NCI-H446 (cell line): ENCODE measurements around the gene SNRNP70.

Experiments
- DNase-seq, 2 experiments: peaks; one replicate each; lab custom pipeline; 2025; lab: John Stamatoyannopoulos, UW

The SNRNP70 gene

DNA sequence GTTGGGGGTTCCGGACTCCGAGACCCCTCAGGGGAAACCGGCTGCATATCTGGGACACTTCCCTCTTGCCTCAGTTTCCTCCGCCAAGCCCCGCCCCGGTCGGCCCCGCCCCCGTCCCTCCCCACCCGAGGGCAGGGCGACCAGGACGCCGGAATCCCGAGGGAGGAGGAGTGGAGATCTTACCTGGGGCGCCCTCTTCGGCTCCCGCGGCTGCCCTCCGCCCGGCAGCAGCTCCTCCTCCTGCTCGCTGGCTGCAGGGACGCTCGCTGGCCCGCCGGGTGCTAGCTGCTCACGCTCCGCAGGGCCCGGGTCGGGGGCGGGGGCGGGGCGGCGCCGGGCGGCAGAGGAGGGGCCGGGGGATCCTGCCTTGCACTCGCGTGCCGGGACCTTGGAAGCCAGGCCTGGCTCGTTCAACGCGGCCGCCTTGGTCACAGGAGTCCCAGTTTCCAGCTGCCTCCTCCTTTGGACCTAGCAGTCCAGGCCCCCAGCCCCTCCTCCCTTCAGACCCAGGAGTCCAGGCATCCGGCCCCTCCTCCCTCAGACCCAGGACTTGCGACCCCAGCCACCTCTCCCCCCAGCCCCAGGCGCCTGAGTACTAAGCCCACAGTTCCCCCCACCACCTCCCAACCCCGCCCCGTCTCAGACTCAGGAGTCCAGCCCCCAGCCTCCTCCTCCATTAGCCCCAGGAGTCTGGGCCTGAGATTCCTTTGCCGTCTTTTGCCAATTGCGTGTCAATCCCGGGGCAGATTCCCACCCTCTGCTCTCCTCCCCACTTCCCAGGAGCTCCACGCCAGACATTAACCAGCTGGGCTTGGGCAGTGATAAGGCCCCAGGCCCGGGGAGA, 20.3 kb upstream of the SNRNP70 start, which contains the start of gene NTF4:
Gene NTF4 (minus strand): TSS at position 51 of the 844 bp plus-strand sequence. CDS start 2,821 bp downstream, outside the sequence.
- DNase-seq, result no peak

DNA sequence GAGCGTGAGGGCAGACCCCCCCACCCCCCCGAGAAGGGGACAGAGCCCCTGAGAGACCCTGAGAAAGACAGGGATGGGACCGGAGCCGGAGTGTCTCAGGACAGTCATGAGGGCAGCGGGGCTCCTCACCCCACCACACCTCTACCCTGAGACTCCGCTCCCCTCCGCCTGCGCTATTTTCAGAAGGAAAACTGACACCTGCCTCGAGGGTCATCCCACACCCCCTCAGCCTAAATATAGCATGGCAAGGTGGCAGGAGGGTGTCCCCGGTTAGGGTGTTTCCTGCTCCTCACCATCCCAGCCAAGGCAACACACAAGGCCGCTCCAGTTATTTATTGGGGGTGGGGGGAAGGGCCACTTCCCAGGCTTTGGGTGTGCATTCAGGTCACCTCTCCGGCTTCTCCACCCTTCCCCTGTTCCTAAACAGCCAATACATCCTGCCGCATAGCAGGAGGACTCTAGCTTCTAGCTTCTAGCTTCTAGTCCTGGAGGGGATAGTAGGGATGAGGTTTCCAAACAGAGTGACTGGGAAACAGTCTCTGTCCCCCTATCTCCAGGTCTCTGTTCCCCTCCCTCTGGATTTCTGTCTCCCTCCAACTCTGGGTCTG, 19.2 kb upstream of the SNRNP70 start:
- no peak for DNase-seq

DNA sequence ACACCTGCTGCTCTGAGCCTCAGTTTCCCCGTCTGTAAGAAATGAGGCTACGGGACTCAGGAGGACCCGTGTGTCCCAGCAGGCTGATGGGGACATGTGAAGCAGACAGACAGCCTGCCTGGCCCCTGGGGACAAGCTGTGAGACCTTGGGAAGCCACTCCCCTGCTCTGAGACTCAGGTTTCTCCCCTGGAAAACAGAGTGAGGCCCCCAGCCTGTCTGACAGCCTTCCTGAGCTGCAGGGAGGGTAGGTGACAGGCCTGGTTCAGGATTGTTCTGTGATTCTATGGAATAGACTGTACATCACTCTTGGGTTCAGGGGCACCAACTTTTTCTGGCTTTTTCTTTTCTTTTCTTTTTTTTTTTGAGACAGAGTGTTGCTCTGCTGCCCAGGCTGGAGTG, 17.7 kb upstream of the SNRNP70 start:
- DNase-seq, result no peak

DNA sequence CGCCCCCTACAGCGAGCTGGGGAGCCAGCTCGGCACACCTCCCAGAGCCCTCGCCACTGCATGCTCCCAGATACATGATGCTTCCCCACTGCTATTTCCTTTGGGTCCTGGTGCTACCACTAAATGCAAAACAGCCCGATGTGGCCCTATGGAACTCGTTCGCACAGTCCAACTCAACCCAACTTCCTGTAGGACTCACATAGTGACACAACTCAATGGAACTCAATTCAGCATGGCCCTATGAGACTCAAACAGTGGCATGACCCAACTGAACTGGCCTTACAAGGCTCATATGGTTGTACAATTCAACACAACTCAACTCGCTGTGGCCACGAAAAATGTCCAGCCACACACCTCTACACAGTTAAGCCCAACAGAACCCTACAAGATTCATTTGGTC, 16.2 kb upstream of the SNRNP70 start:
- no peak for DNase-seq

DNA sequence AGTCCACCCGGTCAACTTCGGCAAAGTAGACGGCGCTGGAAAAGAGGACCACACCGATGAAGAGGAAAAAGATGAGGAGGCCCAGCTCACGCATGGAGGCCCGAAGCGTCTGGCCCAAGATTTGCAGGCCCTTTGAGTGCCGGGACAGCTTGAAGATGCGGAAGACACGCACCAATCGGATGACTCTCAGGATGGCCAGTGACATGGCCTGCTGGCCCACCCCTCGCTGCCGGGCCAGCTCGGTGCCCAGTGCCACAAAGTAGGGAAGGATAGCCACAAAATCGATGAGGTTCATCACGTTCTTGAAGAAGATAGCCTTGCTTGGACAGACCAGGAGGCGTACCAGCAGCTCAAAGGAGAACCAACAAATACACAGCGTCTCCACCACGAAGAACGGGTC, 14.8 kb upstream of the SNRNP70 start:
- DNase-seq, result no peak

DNA sequence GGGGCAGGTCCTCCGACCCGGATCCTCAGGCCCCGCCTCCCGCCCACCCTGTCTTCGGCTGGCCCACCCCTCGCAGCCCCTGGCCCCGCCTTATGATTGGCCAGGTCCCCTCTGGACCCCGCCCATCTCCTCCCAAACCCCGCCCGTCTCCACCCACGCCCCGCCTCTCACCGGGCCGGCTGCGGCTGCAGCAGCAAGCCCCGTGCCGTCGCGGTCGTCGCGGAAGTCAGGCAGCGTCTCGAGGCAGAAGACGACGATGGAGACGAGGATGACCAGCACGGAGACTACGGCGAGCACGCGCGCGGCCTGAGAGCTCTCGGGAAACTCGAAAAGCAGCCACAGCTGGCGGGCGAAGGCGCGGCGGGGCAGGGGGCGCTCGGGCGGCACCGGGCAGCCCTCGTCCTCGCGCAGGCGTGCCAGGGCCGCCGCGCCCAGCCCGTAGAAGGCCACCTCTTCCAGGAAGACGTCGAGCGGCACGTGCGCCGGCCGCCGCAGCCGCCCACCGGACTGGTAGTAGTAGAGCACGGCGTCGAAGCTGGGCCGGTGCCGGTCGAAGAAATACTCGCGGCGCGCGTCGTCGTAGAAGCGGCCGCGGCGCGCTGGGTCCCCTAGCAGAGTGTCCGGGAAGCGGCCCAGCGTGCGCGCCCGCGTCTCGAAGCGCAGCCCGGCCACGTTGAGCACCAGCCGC, 13.2 kb upstream of the SNRNP70 start:
- no peak for DNase-seq

DNA sequence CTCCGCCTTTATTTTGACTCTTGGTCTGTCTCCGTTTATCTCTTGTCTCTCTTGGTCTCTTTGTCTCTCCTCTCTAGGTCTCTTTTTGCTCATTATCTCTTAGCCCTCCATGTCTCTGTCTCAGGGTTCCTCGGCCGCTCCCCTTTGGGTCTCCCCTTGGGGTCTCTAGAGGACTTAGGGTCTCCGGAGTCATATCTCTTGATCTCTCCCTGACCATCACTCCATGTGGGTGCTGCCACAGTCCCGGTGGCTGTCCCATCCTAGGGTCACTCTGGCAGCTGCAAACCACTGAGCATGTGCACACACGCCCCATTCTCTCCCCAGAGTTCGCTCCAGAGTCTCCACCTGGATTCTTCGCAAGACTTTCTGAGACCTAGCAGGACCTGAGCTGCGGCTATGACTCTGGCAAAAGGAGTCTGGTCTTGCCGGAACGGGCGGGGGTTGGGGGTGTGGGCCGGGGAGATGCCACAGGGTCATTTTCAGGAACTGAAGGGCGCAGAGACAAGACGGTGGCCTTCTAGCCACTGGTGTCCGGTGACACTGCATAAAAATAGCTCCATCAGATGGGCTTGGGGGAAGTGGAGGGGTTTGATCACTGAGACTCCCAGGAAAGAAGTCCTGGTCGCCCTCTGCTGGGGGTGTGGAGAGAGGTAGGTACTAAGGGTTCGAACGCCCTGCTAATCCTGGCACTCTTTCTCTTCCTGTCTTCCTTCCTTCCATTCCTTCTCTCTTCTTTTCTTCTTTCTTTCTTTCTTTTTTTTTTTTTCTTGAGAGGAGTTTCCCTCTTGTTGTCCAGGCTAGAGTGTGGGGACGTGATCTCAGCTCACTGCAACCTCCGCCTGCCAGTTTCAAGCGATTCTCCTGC, 11.5 kb upstream of the SNRNP70 start:
- DNase-seq, result peak in 1 of 2 experiments; percentile 17

DNA sequence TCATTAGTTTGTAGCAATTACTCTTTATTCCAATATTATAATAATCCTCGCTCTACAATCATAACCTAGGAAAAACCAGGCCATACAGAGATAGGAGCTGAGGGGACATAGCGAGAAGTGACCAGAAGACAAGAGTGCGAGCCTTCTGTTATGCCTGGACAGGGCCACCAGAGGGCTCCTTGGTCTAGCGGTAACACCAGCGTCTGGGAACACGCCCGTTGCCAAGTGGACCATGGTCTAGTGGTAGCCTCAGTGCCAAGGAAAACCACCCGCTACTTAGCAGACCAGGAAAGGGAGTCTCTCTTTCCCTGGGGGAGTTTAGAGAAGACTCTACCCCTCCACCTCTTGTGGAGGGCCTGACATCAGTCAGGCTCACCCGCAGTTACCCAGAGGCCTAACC, 10.4 kb upstream of the SNRNP70 start:
- DNase-seq, result peak in 1 of 2 experiments; percentile 65

DNA sequence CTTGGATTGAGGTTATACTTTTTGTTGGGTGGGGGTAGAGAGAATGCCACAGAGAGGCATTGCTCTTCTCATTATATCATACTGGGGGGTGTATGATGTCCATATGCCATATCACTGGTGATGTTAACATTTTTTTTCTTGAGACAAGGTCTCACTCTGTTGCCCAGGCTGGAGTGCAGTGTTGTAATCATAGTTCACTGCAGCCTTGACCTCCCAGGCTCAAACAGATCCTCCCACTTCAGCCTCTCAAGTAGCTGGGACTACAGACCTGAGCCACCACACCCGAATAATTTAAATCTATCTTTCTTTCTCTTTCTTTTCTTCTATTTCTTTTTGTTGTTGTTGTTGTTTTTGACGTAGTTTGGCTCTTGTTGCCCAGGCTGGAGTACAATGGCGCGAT, 4.9 kb upstream of the SNRNP70 start:
- no peak for DNase-seq

DNA sequence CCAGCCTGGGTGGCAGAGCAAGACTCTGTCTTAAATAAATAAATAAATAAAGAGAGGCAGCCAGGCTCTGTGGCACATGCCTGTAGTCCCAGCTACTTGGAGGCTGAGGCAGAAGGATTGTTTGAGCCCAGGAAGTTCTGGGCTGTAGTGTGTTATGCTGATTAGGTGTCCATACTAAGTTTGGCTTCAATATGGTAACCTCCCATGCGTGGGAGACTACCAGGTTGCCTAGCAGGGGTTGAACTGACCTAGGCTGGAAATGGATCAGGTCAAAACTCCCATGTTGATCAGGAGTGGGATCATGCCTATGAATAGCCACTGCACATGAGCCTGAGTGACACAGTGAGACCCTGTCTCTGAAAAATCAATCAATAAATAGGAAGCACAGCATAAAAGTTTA, 4.0 kb upstream of the SNRNP70 start:
- DNase-seq, result no peak

DNA sequence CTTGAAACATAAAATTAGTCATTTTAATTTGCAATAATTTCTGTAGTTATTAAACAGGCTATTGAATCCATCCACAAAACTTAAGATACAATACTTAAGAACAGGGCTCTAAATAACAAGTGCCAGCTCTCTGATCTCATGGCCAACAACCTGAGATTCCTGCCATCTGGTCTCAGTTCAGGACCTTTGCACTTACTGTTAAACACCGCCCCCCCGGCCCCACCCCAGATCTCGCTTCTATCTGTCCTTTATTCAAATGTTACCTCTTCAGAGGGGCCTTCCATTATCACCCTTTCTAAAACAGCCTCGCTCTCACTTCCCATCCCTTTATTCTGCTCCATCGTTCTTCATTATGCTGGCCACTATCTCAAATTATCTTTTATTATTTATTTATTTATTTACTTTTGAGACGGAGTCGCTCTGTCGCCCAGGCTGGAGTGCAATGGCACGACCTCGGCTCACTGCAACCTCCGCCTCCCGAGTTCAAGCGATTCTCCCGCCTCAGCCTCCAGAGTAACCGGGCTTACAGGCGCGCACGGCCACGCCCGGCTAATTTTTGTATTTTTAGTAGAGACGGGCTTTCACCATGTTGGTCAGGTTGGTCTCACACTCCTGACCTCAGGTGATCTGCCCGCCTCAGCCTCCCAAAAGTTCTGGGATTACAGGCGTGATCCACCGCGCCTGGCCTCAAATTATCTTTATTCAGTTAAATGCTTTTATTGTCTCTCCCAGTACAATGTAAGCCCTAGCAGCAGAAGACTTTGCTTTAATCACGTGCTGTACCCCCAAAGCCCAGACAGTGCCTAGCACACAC, 838 bp upstream of the SNRNP70 start:
- DNase-seq, result no peak

DNA sequence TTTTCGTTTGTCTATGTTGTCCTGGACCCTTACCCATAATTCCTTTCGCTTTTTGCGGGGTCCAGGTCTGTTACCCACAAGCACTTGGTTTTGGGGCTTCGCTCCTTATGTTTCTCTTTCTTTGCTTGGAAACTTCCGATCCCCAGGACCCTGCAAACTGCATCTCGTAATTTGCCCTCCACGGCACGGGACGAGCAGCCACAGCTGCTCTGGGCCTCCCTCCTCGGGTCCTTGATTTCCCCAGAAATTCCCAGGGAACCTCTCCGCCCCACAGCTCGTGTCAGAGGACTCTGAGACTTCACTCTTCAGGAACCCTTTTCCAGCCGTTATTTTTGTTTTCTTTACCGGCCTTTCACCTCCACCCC, 599 bp downstream of the SNRNP70 start:
- no peak for DNase-seq

DNA sequence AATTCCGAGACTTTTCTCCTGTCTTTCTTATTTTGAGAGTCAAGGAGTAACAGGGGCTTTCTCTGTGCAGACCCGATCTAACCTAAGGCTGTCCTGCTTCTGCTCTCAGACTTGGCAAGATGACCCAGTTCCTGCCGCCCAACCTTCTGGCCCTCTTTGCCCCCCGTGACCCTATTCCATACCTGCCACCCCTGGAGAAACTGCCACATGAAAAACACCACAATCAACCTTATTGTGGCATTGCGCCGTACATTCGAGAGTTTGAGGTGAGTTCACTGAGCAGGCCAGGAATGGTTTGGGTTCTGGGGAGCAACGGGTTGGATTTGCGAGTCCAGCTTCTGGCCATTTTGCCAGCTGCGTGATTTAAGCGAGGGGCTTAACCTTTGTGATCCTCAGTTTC, 1.0 kb downstream of the SNRNP70 start:
- DNase-seq, result no peak

DNA sequence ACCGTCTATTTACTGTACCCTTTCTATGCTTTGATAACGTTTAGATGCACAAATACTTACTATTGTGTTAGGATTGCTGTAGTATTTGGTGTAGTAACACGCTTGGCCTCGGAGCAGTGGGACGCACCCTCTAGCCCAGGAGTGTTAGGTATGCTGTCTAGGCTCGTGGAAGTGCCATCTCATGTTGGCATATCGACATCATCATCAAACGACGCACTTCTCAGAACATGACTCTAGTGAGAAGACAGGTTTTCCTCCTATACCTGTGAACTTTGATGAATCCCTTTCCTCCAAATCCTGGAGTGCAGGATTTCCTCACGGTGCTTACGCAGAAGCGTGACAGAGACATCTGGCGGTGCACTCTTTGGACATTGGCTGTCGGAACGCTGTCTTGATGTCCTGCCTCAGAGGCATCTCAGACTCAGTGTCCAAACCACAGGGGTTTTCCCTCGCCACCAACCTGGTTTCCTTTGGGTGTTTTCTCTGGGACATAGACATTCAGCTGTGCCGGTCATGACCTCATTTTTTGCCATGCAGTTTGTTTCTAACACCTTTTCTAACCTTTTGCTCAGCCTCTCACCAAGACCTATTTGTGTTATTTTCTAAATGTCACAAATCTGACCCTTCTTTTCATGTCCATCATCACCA, 6.3 kb downstream of the SNRNP70 start:
- no peak for DNase-seq

DNA sequence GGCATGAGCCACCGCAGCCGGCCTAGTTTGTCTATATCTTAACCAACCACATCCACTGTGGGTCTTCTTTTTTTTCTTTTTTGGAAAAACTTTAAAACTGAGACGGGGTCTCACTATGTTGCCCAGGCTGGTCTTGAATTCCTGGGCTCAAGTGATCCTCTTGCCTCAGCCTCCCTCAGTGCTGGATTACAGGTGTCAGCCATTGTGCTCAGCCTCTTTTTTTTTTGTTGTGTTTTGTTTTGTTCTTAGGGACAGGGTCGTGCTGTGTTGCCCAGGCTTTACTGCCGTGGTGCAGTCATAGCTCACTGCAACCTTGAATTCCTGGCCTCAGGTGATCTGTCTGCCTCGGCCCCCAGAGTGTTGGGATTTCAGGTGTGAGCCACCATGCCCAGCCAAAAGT, 7.4 kb downstream of the SNRNP70 start:
- DNase-seq, result no peak

DNA sequence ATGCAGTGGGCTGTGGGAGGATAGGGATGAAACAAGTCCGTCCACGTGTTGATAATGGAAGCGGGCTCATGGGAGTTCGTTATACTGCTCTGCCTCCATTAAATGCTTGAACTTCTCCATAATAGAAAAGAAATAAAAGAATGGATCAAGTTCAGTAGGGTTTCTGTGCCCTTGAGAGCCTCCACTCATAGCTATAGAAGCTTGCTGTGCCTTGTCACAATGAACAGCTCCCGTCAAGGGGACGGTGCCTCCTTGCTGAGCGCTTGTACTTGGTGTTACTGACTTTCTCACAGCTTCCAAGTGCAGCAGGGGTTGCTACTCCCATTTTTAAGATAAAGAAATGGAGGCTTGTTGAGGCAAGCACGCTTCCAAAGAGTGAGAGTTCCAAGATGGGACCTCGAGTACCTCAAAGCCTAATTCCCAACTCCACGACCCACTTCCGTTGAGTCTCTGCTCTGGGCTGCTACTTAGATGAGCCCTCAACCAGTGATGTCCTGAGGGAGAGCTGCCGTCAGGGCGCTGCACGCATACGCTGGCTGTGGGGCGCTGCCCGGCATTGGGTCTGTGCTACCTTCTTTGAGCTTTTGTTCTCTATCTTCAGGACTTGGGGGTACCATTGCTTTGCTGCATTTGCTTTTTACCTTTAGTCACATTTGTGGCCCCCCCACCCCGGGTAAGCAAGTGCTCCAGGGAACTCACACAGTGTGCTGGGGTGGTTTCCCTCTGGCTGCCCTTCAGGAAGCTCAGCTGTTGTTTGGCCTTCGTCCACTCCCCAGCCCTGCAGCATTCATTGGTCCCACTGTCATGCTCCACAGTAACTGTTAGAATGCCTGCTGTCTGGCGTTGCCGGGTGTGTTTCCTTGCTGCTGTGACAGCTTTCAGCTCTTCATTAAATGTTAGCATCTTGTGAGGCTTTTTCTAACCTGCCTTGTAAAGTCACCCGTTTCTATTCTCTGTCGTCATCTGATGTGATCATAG, 9.5 kb downstream of the SNRNP70 start:
- no peak for DNase-seq

DNA sequence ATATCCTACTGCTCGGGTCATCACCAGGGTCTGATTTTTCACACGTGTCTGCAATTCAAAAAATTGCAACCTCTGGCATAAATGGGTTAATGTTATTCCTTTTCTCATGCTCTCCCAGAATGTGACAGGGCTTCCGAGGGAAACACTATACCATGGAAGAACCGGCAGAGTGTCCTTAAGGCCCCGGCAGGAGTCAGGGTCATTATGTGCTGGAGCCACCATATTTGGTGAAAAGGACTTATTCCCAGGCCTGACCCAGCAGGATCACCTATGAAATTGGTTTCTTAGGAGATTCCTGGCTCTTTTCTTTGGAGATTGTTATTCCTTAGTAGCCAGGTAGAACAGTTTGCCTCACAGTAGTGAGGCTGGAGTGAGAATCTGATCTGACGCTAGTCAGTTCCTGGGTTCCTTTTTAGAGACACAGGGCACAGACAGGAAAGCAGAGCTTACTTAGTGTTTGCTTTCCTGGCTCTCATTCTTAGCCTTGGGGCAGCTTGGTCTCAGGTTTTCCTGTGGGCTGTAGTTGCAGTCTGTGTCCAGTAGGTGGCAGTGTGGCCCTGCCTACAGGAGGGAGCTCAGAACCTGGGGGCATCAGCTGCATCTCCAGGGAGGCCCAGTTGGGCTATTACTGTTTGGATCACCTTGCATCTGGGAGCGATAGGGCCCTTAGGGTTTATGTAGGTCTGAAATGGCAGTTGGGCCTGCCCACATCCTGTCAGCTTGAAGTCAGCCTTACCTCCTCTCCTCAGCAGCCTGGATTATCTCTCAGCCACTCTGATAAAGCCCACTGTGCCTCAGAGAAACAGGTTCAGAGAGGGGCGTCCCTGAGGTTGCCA, 12.4 kb downstream of the SNRNP70 start:
- DNase-seq, result peak; percentile 69 to 81

DNA sequence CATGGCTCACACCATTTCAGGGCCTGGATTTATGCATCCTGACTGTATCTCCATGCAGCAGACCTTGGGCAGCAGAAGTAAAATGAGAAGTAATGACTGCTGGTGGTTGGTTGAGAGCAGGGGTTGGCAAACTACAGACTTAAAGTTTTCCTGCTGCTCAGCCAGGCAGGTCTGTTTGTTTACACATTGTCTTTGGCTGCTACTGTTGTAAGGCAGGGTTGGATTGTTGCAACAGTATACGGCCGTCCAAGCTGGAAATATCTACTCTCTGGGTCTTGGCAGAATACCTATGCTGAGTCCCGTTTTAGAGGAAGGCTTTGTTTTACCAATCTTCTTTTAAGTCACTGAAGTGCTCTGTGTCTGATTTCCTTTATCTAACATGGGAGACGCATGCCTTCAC, 13.5 kb downstream of the SNRNP70 start:
- no peak for DNase-seq

DNA sequence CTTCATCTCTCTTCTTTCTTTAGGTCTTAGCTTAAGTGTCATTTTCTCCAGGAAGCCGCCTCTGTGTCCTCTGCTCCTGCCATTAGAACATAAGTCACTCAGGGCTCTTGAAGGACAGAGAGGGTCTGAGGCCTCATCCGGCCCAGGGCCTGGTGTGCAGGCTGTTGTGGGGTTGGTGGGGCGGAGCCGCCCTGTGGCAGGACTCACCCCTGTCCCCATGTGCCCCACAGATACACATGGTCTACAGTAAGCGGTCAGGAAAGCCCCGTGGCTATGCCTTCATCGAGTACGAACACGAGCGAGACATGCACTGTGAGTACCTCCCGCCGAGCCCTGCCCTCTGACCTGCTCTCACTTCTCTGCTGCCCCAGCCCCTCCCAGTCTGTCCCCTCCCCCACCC, 15.9 kb downstream of the SNRNP70 start:
- no peak for DNase-seq
